HG02642 (cell line): ENCODE measurements around the gene WIPF1.
A peak's percentile ranks its signal among the peaks of the same experiment; 100 is the strongest.

Experiments
- ATAC-seq: cut with Tn5 transposase; IDR thresholded peaks from one replicate; pipeline ENCODE4 v1.9.1; 2021; ENCODE audit warnings: mild to moderate bottlenecking; ENCODE audit not compliant: unreplicated experiment, poor library complexity

Gene WIPF1

GRCh38 chr2:174623690-174624089, 26.1 kb upstream of the WIPF1 start:
- ATAC-seq: no peak

- ATAC-seq: no peak
These were observed 25.6 kb upstream of the WIPF1 start for GRCh38 chr2:174623106-174623637.

- ATAC-seq: no peak
These were observed 23.7 kb upstream of the WIPF1 start for GRCh38 chr2:174621323-174621722.

GRCh38 chr2:174618179-174618578, 20.6 kb upstream of the WIPF1 start:
- no peak for ATAC-seq

GRCh38 chr2:174617718-174618117, 20.1 kb upstream of the WIPF1 start:
- ATAC-seq: no peak

- no peak for ATAC-seq
These were observed 19.5 kb upstream of the WIPF1 start for GRCh38 chr2:174617120-174617519.

GRCh38 chr2:174615871-174616436, 18.4 kb upstream of the WIPF1 start:
- no peak for ATAC-seq

GRCh38 chr2:174614261-174614660, 16.7 kb upstream of the WIPF1 start:
- no peak for ATAC-seq

GRCh38 chr2:174613531-174613930, 15.9 kb upstream of the WIPF1 start:
- no peak for ATAC-seq

- ATAC-seq: no peak
These were observed 15.4 kb upstream of the WIPF1 start for GRCh38 chr2:174612970-174613369.

- ATAC-seq: no peak
These were observed 14.2 kb upstream of the WIPF1 start for GRCh38 chr2:174611854-174612253.

GRCh38 chr2:174611006-174611405, 13.4 kb upstream of the WIPF1 start:
- ATAC-seq: no peak

GRCh38 chr2:174610243-174610995, 12.8 kb upstream of the WIPF1 start:
- ATAC-seq: no peak

- ATAC-seq: no peak
These were observed 11.7 kb upstream of the WIPF1 start for GRCh38 chr2:174609261-174609660.

GRCh38 chr2:174608866-174609214, 11.2 kb upstream of the WIPF1 start:
- ATAC-seq: peak; percentile 54

- peak; percentile 80 for ATAC-seq
These were observed 10.6 kb upstream of the WIPF1 start for GRCh38 chr2:174607989-174608865.

- no peak for ATAC-seq
These were observed 10.0 kb upstream of the WIPF1 start for GRCh38 chr2:174607584-174607983.

GRCh38 chr2:174606336-174606735, 8.7 kb upstream of the WIPF1 start:
- peak; percentile 29 for ATAC-seq

GRCh38 chr2:174605687-174606086, 8.1 kb upstream of the WIPF1 start:
- ATAC-seq: no peak

GRCh38 chr2:174603280-174603679, 5.7 kb upstream of the WIPF1 start:
- no peak for ATAC-seq

GRCh38 chr2:174602745-174603144, 5.1 kb upstream of the WIPF1 start:
- no peak for ATAC-seq
